A673 (cell line): ENCODE measurements around the gene NAT8L.

Experiments
- CTCF ChIP-seq: fragments of 300-800, 200-600 bp; sonication (generic); conservative IDR thresholded peaks from 2 replicates; pipeline ENCODE4 v1.5.1; 2017; ENCODE audit warnings: low read depth, mild to moderate bottlenecking, antibody characterized with exemption, low read length, moderate library complexity, mixed read lengths
- EZH2 ChIP-seq: fragments of 200-600 bp; sonication (generic); IDR thresholded peaks from 2 replicates; pipeline ENCODE4 v1.6.1; 2017; ENCODE audit warnings: borderline replicate concordance, low read depth, mild to moderate bottlenecking, mixed read lengths, antibody characterized with exemption, low read length; ENCODE audit not compliant: poor library complexity, severe bottlenecking

GRCh38 chr4:2104556-2105345, 45.6 kb downstream of the NAT8L start:
- TF ChIP-seq EZH2 = no peak
- no peak for TF ChIP-seq CTCF
